HepG2 (cell line): ENCODE results near the gene SEBOX. TPM values are rescaled to one million over a fixed set of nuclear protein-coding genes. Genes with fewer than 3 reads are reported as not detected.

ENCODE experiments used
- FOXA3 ChIP-seq: IDR thresholded peaks from 2 replicates; pipeline ENCODE4 v1.6.1; 2016; ENCODE audit warnings: missing genetic modification reagents, missing compliant biosample characterization
- JARID2 ChIP-seq: sonication (generic); formaldehyde crosslinking; IDR thresholded peaks from 2 replicates; pipeline ENCODE4 v1.8.1; 2023; ENCODE audit warnings: missing genetic modification reagents, inconsistent platforms; ENCODE audit not compliant: insufficient replicate concordance
- KLF15 ChIP-seq: sonication (generic); formaldehyde crosslinking; IDR thresholded peaks from 2 replicates; pipeline ENCODE4 v1.8.1; 2023; ENCODE audit warnings: borderline replicate concordance, mild to moderate bottlenecking, inconsistent platforms, missing genetic modification reagents, mixed read lengths
- MBNL3 ChIP-seq: fragments of 250-450 bp; sonication (Bioruptor Pico); conservative IDR thresholded peaks from 2 replicates; pipeline ENCODE4 v1.8.0; 2022; ENCODE audit warnings: mild to moderate bottlenecking, inconsistent platforms
- NR2F6 ChIP-seq, 2 experiments: IDR thresholded peaks; 2 replicates each; pipeline ENCODE4 v1.6.1; 2016; ENCODE audit warnings: antibody characterized with exemption in 1 of 2, mild to moderate bottlenecking in 1 of 2
- PCBP2 ChIP-seq: fragments of 200-400 bp; formaldehyde crosslinking; optimal IDR thresholded peaks from 2 replicates; pipeline ENCODE3; 2018; ENCODE audit warnings: low read length, low read depth; ENCODE audit not compliant: poor library complexity, severe bottlenecking
- PHF20 ChIP-seq: sonication (generic); formaldehyde crosslinking; IDR thresholded peaks from 2 replicates; pipeline ENCODE4 v1.5.0; 2020; ENCODE audit warnings: mild to moderate bottlenecking, missing genetic modification reagents
- SMARCC2 ChIP-seq: fragments of 450-650 bp; IDR thresholded peaks from 2 replicates; pipeline ENCODE4 v1.6.1; 2017; ENCODE audit warnings: antibody characterized with exemption, mild to moderate bottlenecking
- SP2 ChIP-seq: sonication (generic); formaldehyde crosslinking; IDR thresholded peaks from 2 replicates; pipeline ENCODE4 v1.5.1; 2020; ENCODE audit warnings: mild to moderate bottlenecking, missing genetic modification reagents
- ZNF17 ChIP-seq: sonication (generic); formaldehyde crosslinking; IDR thresholded peaks from 2 replicates; pipeline ENCODE4 v1.5.0; 2020; ENCODE audit warnings: mild to moderate bottlenecking, missing genetic modification reagents
- ZNF20 ChIP-seq: sonication (generic); formaldehyde crosslinking; IDR thresholded peaks from 2 replicates; pipeline ENCODE4 v1.4.0; 2020; ENCODE audit warnings: mild to moderate bottlenecking, moderate library complexity, missing genetic modification reagents
- ZNF34 ChIP-seq: sonication (generic); formaldehyde crosslinking; IDR thresholded peaks from 2 replicates; pipeline ENCODE4 v1.4.0; 2020; ENCODE audit warnings: mild to moderate bottlenecking, missing genetic modification reagents, borderline replicate concordance
- ZNF615 ChIP-seq: sonication (generic); formaldehyde crosslinking; IDR thresholded peaks from 2 replicates; pipeline ENCODE4 v1.5.0; 2020; ENCODE audit warnings: mild to moderate bottlenecking, missing genetic modification reagents, borderline replicate concordance
- ZNF766 ChIP-seq: sonication (generic); formaldehyde crosslinking; IDR thresholded peaks from 2 replicates; pipeline ENCODE4 v1.5.0; 2020; ENCODE audit warnings: missing genetic modification reagents, borderline replicate concordance
- ZSCAN30 ChIP-seq: sonication (generic); formaldehyde crosslinking; IDR thresholded peaks from 2 replicates; pipeline ENCODE4 v1.5.0; 2020; ENCODE audit warnings: mild to moderate bottlenecking, missing genetic modification reagents
- polyA plus RNA-seq, 8 experiments: library from polyadenylated mRNA; depleted of rRNA in 3 of 8; stranded (reverse) in 7 of 8; unstranded in 1 of 8; fragments of >200 nt; fragmentation: Illumina TruSeq in 4 of 8; extraction: Trizol in 4 of 8; gene quantifications; 2 replicates each; pipeline versions ENCODE4 v1.2.1 to v1.2.3, GENCODE V29; 2011 to 2016; ENCODE audit warnings: low read depth in 4 of 8, missing spikeins in 1 of 8, mixed read lengths in 1 of 8; ENCODE audit not compliant: insufficient read depth in 1 of 8
- total RNA-seq, 5 experiments: library from RNA; depleted of rRNA; stranded (reverse); fragments of >200 nt; fragmentation: Illumina TruSeq; extraction: Trizol; gene quantifications; 2 replicates each; pipeline ENCODE4 v1.2.3, GENCODE V29; 2016; ENCODE audit warnings: low read depth in 1 of 5
- TF ChIP-seq, protein P1 (sequence below): sonication (generic); formaldehyde crosslinking; IDR thresholded peaks from 2 replicates; pipeline ENCODE4 v1.4.0; 2020; ENCODE audit warnings: missing genetic modification reagents; ENCODE audit errors: not compliant biosample characterization
- TF ChIP-seq, protein P2 (sequence below): sonication (generic); formaldehyde crosslinking; IDR thresholded peaks from 2 replicates; pipeline ENCODE4 v1.8.1; 2023; ENCODE audit warnings: mild to moderate bottlenecking, moderate library complexity, missing genetic modification reagents
- TF ChIP-seq, protein P3 (sequence below): sonication (generic); formaldehyde crosslinking; IDR thresholded peaks from 2 replicates; pipeline ENCODE4 v1.4.0; 2020; ENCODE audit warnings: missing genetic modification reagents
- TF ChIP-seq, protein P4 (sequence below): sonication (generic); formaldehyde crosslinking; IDR thresholded peaks from 2 replicates; pipeline ENCODE4 v1.4.0; 2020; ENCODE audit warnings: missing genetic modification reagents, borderline replicate concordance
- TF ChIP-seq, protein P5 (sequence below): sonication (generic); formaldehyde crosslinking; IDR thresholded peaks from 2 replicates; pipeline ENCODE4 v1.8.1; 2023; ENCODE audit warnings: mild to moderate bottlenecking, inconsistent platforms, moderate library complexity, missing genetic modification reagents, borderline replicate concordance

Gene SEBOX
- total and polyA plus RNA-seq, 2 of the 13 experiments (the other 11 are each of a cell fraction or from before 2014, with no cell fraction given): not detected

DNA sequence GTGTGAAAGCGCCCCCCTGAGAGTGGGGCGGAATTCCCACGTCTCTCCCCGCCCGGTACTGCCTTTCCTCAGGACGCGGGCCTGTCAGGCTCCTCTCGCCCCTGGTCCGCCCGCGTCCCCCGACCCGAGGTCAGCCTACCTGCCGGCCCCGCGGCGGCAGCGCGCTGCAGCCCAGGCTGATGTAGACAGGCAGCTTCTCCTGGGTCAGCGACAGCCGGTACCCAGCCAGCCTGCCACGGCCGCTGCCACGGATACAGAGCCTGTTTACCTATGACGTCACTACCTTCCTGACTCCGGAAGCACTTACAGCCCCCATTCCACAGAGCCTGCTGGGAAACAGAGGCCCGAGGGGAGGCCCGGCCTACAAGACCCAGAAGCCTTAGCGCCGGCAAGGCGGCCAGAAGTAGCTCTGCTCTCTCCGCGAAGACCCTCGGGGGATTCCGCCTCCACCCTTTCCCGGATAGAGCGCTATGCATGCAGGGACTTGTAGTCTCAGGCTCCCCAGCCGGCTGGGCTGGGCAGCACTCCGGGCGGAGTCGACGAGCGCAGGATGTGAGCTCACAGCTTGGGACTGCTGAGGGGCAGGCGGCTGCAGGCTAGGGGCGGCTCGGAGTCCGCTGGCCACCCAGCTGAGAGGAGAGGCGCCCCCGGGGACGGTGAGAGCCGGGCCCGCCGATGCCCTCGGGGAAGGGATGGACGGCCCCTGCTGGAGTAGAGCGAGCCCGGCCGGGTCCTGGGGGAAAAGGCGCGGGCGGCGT is 29.6 kb downstream of the SEBOX start, which contains the start of the genes IFT20 and TNFAIP1 (continued):
- TF ChIP-seq, protein P1, sequence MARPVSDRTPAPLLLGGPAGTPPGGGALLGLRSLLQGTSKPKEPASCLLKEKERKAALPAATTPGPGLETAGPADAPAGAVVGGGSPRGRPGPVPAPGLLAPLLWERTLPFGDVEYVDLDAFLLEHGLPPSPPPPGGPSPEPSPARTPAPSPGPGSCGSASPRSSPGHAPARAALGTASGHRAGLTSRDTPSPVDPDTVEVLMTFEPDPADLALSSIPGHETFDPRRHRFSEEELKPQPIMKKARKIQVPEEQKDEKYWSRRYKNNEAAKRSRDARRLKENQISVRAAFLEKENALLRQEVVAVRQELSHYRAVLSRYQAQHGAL (CRISPR knock-in tag): no peak
- TF ChIP-seq ZNF766 (CRISPR knock-in tag): peak; percentile 67; the same call in 1 of the 2 replicates
- TF ChIP-seq SMARCC2: no peak
- TF ChIP-seq, protein P2, sequence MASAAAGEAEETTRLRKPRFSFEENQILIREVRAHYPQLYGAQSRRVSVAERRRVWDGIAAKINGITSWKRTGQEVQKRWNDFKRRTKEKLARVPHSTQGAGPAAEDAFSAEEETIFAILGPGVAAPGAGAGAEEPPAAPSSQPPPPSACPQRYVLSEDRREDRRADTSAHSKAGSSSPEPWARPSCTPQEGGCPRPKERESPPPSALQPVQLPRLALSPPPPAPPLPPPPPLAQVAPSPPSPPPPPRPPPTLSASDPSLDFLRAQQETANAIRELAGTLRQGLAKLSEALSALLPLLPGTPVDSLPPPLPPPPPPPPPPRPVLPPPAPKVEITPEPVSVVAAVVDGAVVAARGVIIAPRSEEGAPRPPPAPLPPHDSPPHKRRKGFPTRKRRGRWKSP: no peak
- no peak for TF ChIP-seq ZSCAN30 (CRISPR knock-in tag)
- peak; percentile 51 for TF ChIP-seq JARID2 (CRISPR knock-in tag)
- TF ChIP-seq PCBP2: no peak
- TF ChIP-seq NR2F6 (IDR thresholded peaks at IDR 0.05): no peak
- TF ChIP-seq NR2F6 (CRISPR knock-in tag; IDR thresholded peaks at IDR 0.05): peak; percentile 20; the same call in 1 of the 2 replicates
- 0 out of 2 replicates have a peak, but pooled peaks have one; percentile 69 for TF ChIP-seq KLF15 (CRISPR knock-in tag)
- TF ChIP-seq, protein P3, sequence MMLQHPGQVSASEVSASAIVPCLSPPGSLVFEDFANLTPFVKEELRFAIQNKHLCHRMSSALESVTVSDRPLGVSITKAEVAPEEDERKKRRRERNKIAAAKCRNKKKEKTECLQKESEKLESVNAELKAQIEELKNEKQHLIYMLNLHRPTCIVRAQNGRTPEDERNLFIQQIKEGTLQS: peak; percentile 85
- peak; percentile 70 for TF ChIP-seq SP2 (CRISPR knock-in tag)
- peak; percentile 99 for TF ChIP-seq FOXA3 (CRISPR knock-in tag)
- no peak; the same call in 1 of the 2 replicates for TF ChIP-seq ZNF20 (CRISPR knock-in tag)
- TF ChIP-seq, protein P4, sequence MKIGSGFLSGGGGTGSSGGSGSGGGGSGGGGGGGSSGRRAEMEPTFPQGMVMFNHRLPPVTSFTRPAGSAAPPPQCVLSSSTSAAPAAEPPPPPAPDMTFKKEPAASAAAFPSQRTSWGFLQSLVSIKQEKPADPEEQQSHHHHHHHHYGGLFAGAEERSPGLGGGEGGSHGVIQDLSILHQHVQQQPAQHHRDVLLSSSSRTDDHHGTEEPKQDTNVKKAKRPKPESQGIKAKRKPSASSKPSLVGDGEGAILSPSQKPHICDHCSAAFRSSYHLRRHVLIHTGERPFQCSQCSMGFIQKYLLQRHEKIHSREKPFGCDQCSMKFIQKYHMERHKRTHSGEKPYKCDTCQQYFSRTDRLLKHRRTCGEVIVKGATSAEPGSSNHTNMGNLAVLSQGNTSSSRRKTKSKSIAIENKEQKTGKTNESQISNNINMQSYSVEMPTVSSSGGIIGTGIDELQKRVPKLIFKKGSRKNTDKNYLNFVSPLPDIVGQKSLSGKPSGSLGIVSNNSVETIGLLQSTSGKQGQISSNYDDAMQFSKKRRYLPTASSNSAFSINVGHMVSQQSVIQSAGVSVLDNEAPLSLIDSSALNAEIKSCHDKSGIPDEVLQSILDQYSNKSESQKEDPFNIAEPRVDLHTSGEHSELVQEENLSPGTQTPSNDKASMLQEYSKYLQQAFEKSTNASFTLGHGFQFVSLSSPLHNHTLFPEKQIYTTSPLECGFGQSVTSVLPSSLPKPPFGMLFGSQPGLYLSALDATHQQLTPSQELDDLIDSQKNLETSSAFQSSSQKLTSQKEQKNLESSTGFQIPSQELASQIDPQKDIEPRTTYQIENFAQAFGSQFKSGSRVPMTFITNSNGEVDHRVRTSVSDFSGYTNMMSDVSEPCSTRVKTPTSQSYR (CRISPR knock-in tag): 0 out of 2 replicates have a peak, but pooled peaks have one; percentile 9
- TF ChIP-seq, protein P5, sequence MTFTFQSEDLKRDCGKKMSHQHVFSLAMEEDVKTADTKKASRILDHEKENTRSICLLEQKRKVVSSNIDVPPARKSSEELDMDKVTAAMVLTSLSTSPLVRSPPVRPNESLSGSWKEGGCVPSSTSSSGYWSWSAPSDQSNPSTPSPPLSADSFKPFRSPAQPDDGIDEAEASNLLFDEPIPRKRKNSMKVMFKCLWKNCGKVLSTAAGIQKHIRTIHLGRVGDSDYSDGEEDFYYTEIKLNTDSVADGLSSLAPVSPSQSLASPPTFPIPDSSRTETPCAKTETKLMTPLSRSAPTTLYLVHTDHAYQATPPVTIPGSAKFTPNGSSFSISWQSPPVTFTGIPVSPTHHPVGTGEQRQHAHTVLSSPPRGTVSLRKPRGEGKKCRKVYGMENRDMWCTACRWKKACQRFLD (CRISPR knock-in tag): no peak
- TF ChIP-seq MBNL3 (CRISPR knock-in tag): no peak
- TF ChIP-seq ZNF615 (CRISPR knock-in tag): no peak
- TF ChIP-seq ZNF17: no peak
- TF ChIP-seq PHF20: peak; percentile 90
- peak; percentile 71 for TF ChIP-seq ZNF34 (CRISPR knock-in tag)
